HUES48 (cell line): ENCODE data around the gene COX10.
A peak's percentile ranks its signal among the peaks of the same experiment; 100 is the strongest.

Source experiments
- H3K27ac ChIP-seq: one replicate; pipeline ENCODE4 v1.7.0; 2013; ENCODE audit warnings: low read depth, low read length, inconsistent platforms
- H3K27me3 ChIP-seq: 2 replicates; pipeline ENCODE4 v1.6.1; 2013; ENCODE audit warnings: mild to moderate bottlenecking, low read length; ENCODE audit not compliant: control insufficient read depth, insufficient read depth
- H3K36me3 ChIP-seq: 2 replicates; pipeline ENCODE4 v1.6.1; 2013; ENCODE audit warnings: low read length; ENCODE audit not compliant: control insufficient read depth, insufficient read depth
- H3K4me1 ChIP-seq: 2 replicates; pipeline ENCODE4 v1.6.1; 2013; ENCODE audit warnings: mild to moderate bottlenecking, low read length; ENCODE audit not compliant: control insufficient read depth, insufficient read depth
- H3K4me3 ChIP-seq: 2 replicates; pipeline ENCODE4 v1.5.1; 2013; ENCODE audit warnings: mild to moderate bottlenecking, low read depth, low read length
- H3K9ac ChIP-seq: 2 replicates; pipeline ENCODE4 v1.6.1; 2013; ENCODE audit warnings: mild to moderate bottlenecking, low read depth, low read length, moderate library complexity
- H3K9me3 ChIP-seq: 2 replicates; pipeline ENCODE4 v1.6.1; 2013; ENCODE audit warnings: low read length; ENCODE audit not compliant: control insufficient read depth, insufficient read depth

COX10 gene

GRCh38 chr17:14070344-14070984 is 1.2 kb downstream of the COX10 start:
- H3K9ac ChIP-seq: no peak overlapping the region

GRCh38 chr17:14072881-14073280 is 3.6 kb downstream of the COX10 start:
- no peaks in the 10 kb centered on the region for H3K9me3 ChIP-seq
- no peaks in the 10 kb centered on the region for H3K27me3 ChIP-seq
- H3K4me1 ChIP-seq: no peaks in the 10 kb centered on the region; the same call in 1 of the 2 replicates
- H3K4me3 ChIP-seq: no peak overlapping the region
- no peak overlapping the region for H3K27ac ChIP-seq
- no peak overlapping the region for H3K9ac ChIP-seq
- peaks cover 39% of the 10 kb centered on the region for H3K36me3 ChIP-seq

More at GRCh38 chr17:14070344-14070984, 1.2 kb downstream of the COX10 start:
- H3K36me3 ChIP-seq: peaks cover 21% of the 10 kb centered on the region
- no peak overlapping the region for H3K27ac ChIP-seq
- H3K9me3 ChIP-seq: 0 out of 2 replicates have a peak, but pooled peaks cover 3% of the 10 kb centered on the region
- H3K4me3 ChIP-seq: peak overlapping the region; percentile 90
- H3K27me3 ChIP-seq: no peaks in the 10 kb centered on the region
- no peaks in the 10 kb centered on the region; the same call in 1 of the 2 replicates for H3K4me1 ChIP-seq

DNA sequence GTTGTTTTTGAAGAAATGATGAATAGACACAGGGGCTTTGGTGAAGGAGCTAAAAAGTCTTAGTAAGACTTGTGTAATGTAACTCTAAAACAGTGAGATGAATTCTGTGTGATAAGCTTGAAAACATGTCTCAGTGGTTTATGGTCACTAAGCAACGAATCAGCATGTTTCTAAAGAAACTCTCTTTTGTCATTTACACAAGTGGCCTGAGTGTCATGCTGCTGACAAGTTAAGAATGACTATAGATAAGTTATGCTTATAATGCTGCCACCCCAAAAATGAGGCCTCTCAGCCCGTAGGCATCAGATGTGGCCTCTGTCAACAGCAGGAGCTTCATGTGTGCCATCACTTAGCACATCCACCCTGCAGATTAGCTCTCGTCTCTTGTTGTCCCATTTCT is 8.7 kb downstream of the COX10 start:
- peaks cover 61% of the 10 kb centered on the region for H3K36me3 ChIP-seq
- no peaks in the 10 kb centered on the region for H3K27me3 ChIP-seq
- H3K9ac ChIP-seq: no peak overlapping the region
- H3K4me3 ChIP-seq: no peak overlapping the region
- no peaks in the 10 kb centered on the region for H3K9me3 ChIP-seq
- H3K4me1 ChIP-seq: no peaks in the 10 kb centered on the region
- no peak overlapping the region for H3K27ac ChIP-seq

GRCh38 chr17:14080847-14081251 is 11.5 kb downstream of the COX10 start:
- H3K27ac ChIP-seq: no peak overlapping the region
- peaks cover 42% of the 10 kb centered on the region for H3K36me3 ChIP-seq

GRCh38 chr17:14082848-14083247 is 13.5 kb downstream of the COX10 start:
- peaks cover 22% of the 10 kb centered on the region for H3K36me3 ChIP-seq
- no peak overlapping the region for H3K9ac ChIP-seq
- H3K27ac ChIP-seq: no peak overlapping the region

More at GRCh38 chr17:14080847-14081251, 11.5 kb downstream of the COX10 start:
- no peaks in the 10 kb centered on the region for H3K9me3 ChIP-seq
- no peak overlapping the region for H3K4me3 ChIP-seq
- no peaks in the 10 kb centered on the region for H3K27me3 ChIP-seq
- no peak overlapping the region for H3K9ac ChIP-seq
- no peaks in the 10 kb centered on the region for H3K4me1 ChIP-seq

DNA sequence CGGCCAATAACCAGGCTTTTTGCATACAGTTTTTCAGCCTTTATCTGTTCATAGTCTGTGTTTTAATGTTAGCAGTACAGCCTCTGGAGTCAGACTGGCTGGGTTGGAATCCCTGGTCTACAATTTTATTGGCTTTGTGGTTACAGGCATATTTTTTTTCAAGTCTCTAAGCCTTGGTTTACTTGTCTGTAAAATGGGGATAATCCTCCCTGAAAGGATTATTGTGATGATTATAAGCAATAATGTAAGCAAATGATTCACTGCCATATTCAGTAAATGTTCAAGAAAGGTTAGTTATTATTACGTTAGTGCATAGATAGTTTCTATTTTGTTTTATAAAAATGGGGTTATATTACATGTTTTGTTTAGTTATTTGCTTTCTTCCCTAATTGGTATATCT is 15.7 kb downstream of the COX10 start:
- no peak overlapping the region for H3K4me3 ChIP-seq
- peaks cover 4% of the 10 kb centered on the region; the same call in 1 of the 2 replicates for H3K36me3 ChIP-seq
- H3K9me3 ChIP-seq: no peaks in the 10 kb centered on the region
- no peaks in the 10 kb centered on the region for H3K27me3 ChIP-seq
- H3K9ac ChIP-seq: no peak overlapping the region
- peaks cover 8% of the 10 kb centered on the region; the same call in 1 of the 2 replicates for H3K4me1 ChIP-seq
- H3K27ac ChIP-seq: no peak overlapping the region

More at GRCh38 chr17:14082848-14083247, 13.5 kb downstream of the COX10 start:
- Histone ChIP-seq H3K4me1 (no peaks in the 10 kb centered on the region), H3K27me3 (no peaks in the 10 kb centered on the region), H3K4me3 (no peak overlapping the region), H3K9me3 (no peaks in the 10 kb centered on the region)

DNA sequence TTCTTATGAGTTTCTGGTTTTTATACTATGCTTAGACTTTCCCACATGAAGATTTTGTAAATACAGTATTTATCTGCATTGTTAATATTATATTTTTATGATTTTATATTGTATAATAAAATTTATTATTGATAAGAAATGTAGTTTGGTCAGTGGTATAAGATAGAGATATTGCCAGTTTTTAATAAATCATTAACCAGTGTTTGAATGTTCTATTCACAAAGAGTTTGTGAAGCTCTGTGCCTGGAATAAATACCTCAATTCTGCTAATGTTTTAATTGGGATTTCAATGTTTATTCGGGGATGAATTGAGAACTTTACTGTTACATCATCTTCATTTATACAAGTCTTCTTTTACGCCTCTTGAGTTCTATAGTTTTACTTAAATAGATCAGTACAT is 16.9 kb downstream of the COX10 start:
- Histone ChIP-seq H3K9ac (no peak overlapping the region), H3K27ac (no peak overlapping the region), H3K9me3 (no peaks in the 10 kb centered on the region), H3K4me3 (no peak overlapping the region), H3K36me3 (peaks cover 4% of the 10 kb centered on the region; the same call in 1 of the 2 replicates), H3K4me1 (peaks cover 13% of the 10 kb centered on the region; the same call in 1 of the 2 replicates), H3K27me3 (no peaks in the 10 kb centered on the region)

GRCh38 chr17:14089179-14089578 is 19.9 kb downstream of the COX10 start:
- H3K9me3 ChIP-seq: no peaks in the 10 kb centered on the region
- no peaks in the 10 kb centered on the region for H3K27me3 ChIP-seq
- peaks cover 21% of the 10 kb centered on the region; the same call in 1 of the 2 replicates for H3K4me1 ChIP-seq
- no peaks in the 10 kb centered on the region for H3K36me3 ChIP-seq
- H3K4me3 ChIP-seq: no peak overlapping the region
- no peak overlapping the region for H3K27ac ChIP-seq
- H3K9ac ChIP-seq: no peak overlapping the region

DNA sequence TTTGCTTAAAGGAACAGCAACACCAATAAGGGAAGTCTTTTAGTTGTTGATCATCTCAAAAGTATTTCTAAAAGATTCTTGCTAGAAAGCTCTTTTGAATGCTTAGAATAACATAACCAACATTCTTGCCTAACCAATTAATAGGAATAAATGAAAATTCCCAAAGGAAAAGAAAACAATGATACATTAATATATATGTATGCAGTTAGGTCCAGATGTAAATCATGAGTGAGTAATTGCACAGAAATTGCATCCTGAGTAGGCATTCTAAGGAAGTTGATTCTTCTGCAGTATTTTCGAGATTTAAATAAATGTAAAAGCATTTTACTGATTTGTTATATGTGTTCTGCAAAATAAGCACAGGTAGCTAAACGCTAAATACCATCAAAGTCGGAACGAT is 22.1 kb downstream of the COX10 start:
- H3K27ac ChIP-seq: no peak overlapping the region
- no peaks in the 10 kb centered on the region for H3K9me3 ChIP-seq
- H3K9ac ChIP-seq: no peak overlapping the region
- no peaks in the 10 kb centered on the region for H3K27me3 ChIP-seq
- H3K36me3 ChIP-seq: no peaks in the 10 kb centered on the region
- no peak overlapping the region for H3K4me3 ChIP-seq
- H3K4me1 ChIP-seq: peaks cover 21% of the 10 kb centered on the region; the same call in 1 of the 2 replicates

DNA sequence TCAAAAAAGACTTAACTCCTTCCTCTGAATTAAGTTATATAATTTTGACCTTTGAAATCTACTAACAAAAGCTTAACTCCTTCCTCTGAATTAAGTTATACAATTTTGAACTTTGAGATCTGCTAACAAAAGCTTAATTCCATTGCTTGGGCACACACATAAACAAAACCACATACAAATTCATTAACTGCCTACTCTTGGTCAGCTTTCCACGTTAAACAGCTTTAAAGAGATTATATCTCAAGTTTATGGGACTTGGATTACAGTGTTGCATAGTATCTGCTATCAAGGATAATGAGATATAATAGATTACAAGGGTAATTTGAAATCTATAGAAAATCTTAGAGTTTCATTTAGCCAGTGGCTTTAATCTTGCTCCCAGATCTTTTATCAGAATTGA is 23.5 kb downstream of the COX10 start:
- Histone ChIP-seq H3K36me3 (no peaks in the 10 kb centered on the region), H3K9ac (no peak overlapping the region), H3K27me3 (no peaks in the 10 kb centered on the region), H3K4me3 (no peak overlapping the region), H3K9me3 (no peaks in the 10 kb centered on the region), H3K27ac (no peak overlapping the region), H3K4me1 (peaks cover 21% of the 10 kb centered on the region; the same call in 1 of the 2 replicates)

DNA sequence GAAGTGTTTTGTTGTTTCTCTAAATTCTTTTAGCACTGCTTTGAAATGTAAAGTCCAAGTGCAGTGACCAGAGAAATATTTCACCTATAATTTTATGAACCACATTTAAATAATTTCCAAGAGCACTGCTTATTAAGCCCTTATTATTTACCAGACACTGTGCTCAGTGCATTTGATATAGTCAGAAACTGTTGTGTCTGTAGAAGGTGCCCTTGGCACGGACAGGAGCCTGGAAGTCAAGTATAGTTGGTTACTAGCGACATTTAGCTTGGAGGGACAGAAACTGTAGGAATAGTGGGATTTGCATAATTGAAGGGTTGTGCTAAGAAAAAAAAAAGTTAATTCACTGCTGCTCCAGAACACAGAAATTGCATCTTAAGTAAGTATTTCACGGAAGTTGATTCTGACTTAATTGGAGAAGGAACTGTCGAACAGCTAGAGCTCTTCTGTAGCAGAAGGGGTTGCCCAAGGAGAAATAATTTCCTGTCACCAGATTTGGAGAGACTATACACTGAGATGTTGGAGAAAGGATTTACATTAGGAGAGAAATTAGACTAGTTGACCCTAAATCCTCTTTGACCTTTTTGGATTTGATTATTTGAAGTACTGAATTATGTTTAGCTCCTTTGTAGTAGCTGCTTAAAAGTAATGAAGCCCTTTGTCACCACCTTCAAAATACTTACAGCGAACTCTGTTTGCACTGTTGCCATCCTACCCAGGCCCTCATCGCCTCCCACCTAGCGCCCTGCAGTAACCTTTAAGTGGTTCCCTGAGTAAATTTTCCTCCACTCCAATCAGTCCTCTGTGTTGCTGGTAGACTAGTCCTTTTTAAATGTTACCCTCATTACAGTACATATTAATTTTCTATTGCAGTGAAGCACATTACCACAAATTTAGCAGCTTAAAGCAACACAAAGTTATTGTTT is 25.6 kb downstream of the COX10 start:
- H3K27ac ChIP-seq: no peak overlapping the region
- H3K4me1 ChIP-seq: peaks cover 12% of the 10 kb centered on the region; the same call in 1 of the 2 replicates
- no peaks in the 10 kb centered on the region for H3K27me3 ChIP-seq
- H3K36me3 ChIP-seq: no peaks in the 10 kb centered on the region
- no peak overlapping the region for H3K9ac ChIP-seq
- H3K9me3 ChIP-seq: no peaks in the 10 kb centered on the region
- no peak overlapping the region for H3K4me3 ChIP-seq
